ENCODE data around the gene IGSF3.

Gene IGSF3

DNA sequence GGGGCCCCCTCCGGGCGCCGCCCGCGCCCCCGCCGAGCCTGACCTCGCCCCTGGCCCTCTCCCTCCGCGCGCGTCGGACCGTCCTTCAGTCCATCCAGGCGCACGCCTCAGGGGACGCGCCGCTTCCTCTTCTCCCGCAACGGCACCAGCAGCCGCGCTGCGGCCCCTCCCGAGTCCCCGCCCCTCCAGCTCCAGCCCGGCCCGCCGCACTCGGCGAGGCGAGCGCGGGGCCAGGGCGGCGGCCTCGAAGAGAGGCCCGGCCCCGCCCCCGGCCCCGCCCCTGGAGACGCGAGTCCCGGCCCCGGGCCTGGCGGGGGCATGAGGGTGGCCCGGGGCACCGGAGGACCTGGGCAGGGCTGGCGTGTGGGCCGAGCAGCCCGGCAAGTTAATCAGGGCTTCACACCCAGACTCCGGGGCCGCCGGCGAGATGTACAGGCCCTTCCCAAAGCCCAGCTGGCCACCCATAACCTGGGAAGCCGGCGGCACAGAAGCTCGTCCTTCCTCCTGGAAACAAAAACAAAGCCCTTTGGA is at the start of gene IGSF3:
IGSF3 (minus strand) TSS at position 159 of the 531 bp plus-strand sequence. CDS start 1,407 bp downstream, outside the sequence.
- TF ChIP-seq CTCF (conservative IDR thresholded peaks at IDR 0.05): no peak
- peak within 1 kb of the TSS; percentile 77 for H3K27ac ChIP-seq

- H3K27ac ChIP-seq: no peak overlapping the region; the same call in 1 of the 2 replicates
- no peak for TF ChIP-seq CTCF (conservative IDR thresholded peaks at IDR 0.05)
Measured at GRCh38 chr1:116717318-116717717, 49.8 kb upstream of the IGSF3 start.

DNA sequence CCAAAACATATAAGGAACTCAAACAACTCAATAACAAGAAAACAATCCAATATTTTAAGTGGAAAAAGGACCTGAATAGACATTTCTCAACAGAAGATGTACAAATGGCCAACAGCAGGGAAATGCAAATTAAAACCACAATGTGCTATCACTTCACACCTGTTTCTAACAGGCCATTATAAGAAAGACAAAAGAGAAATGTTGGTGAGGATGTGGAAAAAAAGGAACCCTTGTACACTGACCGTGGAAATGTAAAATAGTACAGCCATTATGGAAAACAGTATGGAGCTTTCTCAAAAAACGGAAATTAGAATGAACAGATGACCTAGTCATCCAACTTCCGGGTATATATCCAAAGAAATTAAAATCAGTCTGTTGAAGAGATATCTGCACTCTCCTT is 48.9 kb upstream of the IGSF3 start:
- TF ChIP-seq CTCF (conservative IDR thresholded peaks at IDR 0.05): no peak
- no peak overlapping the region for H3K27ac ChIP-seq

- no peak overlapping the region for H3K27ac ChIP-seq
Measured at GRCh38 chr1:116713474-116713873, 45.9 kb upstream of the IGSF3 start.

GRCh38 chr1:116712510-116712909 is 45.0 kb upstream of the IGSF3 start:
- no peak overlapping the region for H3K27ac ChIP-seq
- TF ChIP-seq CTCF (conservative IDR thresholded peaks at IDR 0.05): no peak

More at GRCh38 chr1:116713474-116713873, 45.9 kb upstream of the IGSF3 start:
- TF ChIP-seq CTCF (conservative IDR thresholded peaks at IDR 0.05): no peak

- TF ChIP-seq CTCF (conservative IDR thresholded peaks at IDR 0.05): no peak
- peak overlapping the region; percentile 42; the same call in 1 of the 2 replicates for H3K27ac ChIP-seq
Measured at GRCh38 chr1:116711263-116711840, 43.8 kb upstream of the IGSF3 start.

DNA sequence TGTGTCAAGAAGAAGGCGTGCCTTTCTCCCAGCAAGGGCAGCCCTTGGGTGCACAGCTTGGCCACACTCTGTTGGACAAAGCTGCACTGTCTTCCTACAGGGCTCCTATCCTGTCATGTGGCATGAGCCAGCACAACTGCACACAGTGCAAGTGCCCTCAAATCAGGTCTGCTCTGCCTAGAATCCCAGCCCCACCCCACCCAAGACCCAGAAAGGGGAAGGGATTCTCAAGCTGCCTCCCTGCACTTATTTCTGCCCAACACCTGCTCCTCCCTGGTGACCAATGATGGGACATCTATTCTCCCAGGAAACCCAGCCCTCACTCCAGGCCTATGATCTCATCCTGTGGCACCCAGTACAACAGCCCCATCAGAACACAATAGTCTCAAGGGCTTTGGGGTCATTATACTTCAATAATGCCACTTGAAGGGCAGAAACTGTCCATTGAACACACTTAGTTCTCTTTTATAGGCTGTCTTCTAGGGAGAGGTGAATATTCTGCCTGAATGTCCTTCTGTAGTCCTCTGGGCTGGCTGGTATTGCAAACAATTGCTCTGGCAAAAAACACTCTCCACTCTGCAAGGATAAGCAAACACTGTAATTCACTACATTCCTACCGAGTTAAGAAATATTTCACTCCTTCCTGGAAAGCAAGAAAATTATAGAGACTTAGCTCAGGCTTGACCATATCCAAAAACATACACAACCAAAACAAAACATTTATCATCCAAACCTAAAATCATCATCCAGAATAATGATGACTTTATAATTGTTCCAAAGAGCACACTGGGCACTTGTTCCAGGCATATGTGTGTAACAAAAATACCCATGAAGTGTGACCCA is 43.1 kb upstream of the IGSF3 start:
- peak overlapping the region; percentile 42 for H3K27ac ChIP-seq
- TF ChIP-seq CTCF (conservative IDR thresholded peaks at IDR 0.05): no peak
